ENCODE data around the gene IPP.

DNA sequence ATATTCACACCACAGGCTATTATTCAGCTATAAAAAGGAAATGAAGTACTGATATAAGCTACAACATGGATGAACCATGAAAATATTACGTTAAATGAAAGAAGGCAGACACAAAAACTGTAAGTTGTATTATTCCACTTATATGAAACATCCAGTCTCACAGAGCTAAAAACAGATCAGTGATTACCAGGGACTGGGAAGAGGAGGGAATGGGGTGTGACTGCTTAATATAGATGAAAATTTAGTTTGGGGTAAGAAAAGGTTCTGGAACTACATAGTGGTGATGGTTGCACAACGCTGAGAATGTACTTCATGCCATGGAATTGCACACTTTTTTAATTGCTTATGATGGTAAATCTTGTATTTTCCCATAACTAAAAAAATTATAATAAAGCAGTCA is 83.6 kb downstream of the IPP start:
- TF ChIP-seq, protein P1, sequence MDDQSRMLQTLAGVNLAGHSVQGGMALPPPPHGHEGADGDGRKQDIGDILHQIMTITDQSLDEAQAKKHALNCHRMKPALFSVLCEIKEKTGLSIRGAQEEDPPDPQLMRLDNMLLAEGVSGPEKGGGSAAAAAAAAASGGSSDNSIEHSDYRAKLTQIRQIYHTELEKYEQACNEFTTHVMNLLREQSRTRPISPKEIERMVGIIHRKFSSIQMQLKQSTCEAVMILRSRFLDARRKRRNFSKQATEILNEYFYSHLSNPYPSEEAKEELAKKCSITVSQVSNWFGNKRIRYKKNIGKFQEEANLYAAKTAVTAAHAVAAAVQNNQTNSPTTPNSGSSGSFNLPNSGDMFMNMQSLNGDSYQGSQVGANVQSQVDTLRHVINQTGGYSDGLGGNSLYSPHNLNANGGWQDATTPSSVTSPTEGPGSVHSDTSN (CRISPR knock-in tag; IDR thresholded peaks at IDR 0.05): no peak
- TF ChIP-seq, protein P2, sequence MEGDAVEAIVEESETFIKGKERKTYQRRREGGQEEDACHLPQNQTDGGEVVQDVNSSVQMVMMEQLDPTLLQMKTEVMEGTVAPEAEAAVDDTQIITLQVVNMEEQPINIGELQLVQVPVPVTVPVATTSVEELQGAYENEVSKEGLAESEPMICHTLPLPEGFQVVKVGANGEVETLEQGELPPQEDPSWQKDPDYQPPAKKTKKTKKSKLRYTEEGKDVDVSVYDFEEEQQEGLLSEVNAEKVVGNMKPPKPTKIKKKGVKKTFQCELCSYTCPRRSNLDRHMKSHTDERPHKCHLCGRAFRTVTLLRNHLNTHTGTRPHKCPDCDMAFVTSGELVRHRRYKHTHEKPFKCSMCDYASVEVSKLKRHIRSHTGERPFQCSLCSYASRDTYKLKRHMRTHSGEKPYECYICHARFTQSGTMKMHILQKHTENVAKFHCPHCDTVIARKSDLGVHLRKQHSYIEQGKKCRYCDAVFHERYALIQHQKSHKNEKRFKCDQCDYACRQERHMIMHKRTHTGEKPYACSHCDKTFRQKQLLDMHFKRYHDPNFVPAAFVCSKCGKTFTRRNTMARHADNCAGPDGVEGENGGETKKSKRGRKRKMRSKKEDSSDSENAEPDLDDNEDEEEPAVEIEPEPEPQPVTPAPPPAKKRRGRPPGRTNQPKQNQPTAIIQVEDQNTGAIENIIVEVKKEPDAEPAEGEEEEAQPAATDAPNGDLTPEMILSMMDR (tag by site-specific recombination; IDR thresholded peaks at IDR 0.05): no peak
- TF ChIP-seq ZNF654 (tag by site-specific recombination; IDR thresholded peaks at IDR 0.05; ENCODE audit: low read depth) (no peak), ZNF155 (tag by site-specific recombination; IDR thresholded peaks at IDR 0.05) (no peak)
- TF ChIP-seq, protein P3, sequence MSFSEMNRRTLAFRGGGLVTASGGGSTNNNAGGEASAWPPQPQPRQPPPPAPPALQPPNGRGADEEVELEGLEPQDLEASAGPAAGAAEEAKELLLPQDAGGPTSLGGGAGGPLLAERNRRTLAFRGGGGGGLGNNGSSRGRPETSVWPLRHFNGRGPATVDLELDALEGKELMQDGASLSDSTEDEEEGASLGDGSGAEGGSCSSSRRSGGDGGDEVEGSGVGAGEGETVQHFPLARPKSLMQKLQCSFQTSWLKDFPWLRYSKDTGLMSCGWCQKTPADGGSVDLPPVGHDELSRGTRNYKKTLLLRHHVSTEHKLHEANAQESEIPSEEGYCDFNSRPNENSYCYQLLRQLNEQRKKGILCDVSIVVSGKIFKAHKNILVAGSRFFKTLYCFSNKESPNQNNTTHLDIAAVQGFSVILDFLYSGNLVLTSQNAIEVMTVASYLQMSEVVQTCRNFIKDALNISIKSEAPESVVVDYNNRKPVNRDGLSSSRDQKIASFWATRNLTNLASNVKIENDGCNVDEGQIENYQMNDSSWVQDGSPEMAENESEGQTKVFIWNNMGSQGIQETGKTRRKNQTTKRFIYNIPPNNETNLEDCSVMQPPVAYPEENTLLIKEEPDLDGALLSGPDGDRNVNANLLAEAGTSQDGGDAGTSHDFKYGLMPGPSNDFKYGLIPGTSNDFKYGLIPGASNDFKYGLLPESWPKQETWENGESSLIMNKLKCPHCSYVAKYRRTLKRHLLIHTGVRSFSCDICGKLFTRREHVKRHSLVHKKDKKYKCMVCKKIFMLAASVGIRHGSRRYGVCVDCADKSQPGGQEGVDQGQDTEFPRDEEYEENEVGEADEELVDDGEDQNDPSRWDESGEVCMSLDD (tag by site-specific recombination; IDR thresholded peaks at IDR 0.05): no peak

Data from HEK293 (cell line).